HUES64 (cell line): ENCODE data around the gene LDB3.

ENCODE experiments used
- H3K27ac ChIP-seq: 2 replicates; pipeline ENCODE4 v1.7.0; 2013; ENCODE audit warnings: low read depth, low read length, inconsistent platforms
- H3K27me3 ChIP-seq: 2 replicates; pipeline ENCODE4 v1.6.1; 2013; ENCODE audit warnings: mild to moderate bottlenecking, low read length; ENCODE audit not compliant: insufficient read depth
- H3K36me3 ChIP-seq: 2 replicates; pipeline ENCODE4 v1.6.1; 2013; ENCODE audit warnings: mild to moderate bottlenecking, low read length; ENCODE audit not compliant: insufficient read depth
- H3K4me1 ChIP-seq: 2 replicates; pipeline ENCODE4 v1.6.1; 2013; ENCODE audit warnings: mild to moderate bottlenecking, low read length, moderate library complexity; ENCODE audit not compliant: insufficient read depth
- H3K4me3 ChIP-seq: 2 replicates; pipeline ENCODE4 v1.5.1; 2013; ENCODE audit warnings: mild to moderate bottlenecking, low read length, moderate library complexity
- H3K9ac ChIP-seq: 2 replicates; pipeline ENCODE4 v1.6.1; 2013; ENCODE audit warnings: mild to moderate bottlenecking, low read depth, low read length
- H3K9me3 ChIP-seq: 2 replicates; pipeline ENCODE4 v1.6.1; 2013; ENCODE audit warnings: low read depth, low read length; ENCODE audit not compliant: insufficient read depth
- WGBS: fragments of 150-250, 120-280 bp; methylation state at CpG from one replicate; pipeline ENCODE4 v1.1.7; 2013; ENCODE audit warnings: missing lambda C conversion rate; 5-methylcytosine and 5-hydroxymethylcytosine counted together

Gene LDB3

DNA sequence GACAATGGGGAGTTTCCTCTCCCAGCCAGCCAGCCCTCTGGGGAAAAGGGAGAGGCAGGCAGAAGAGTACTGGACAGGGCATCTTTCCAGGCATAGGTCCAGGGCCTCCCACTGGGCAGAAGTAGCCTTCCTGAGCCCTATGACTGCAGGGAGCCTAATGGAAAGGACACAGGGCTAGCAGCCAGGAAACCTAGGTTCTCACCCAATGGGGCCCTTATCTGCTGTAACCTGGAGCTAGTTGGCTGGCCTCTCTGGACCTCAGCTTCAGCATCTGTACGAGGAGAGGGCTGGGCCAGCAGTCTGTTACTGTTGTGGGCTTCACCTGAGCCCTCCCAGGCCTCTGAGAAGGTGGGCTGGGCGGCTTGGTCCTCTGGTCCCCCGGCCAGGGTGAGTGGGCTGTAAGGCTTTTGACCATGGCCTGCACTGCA lies 22.4 kb downstream of the LDB3 start:
- Histone ChIP-seq H3K36me3 (no peaks in the 10 kb centered on the region), H3K4me3 (no peak overlapping the region), H3K27ac (no peak overlapping the region), H3K9ac (no peak overlapping the region), H3K9me3 (no peaks in the 10 kb centered on the region), H3K27me3 (no peaks in the 10 kb centered on the region), H3K4me1 (peaks cover 14% of the 10 kb centered on the region)
- 97% methylated on average over 3 of the region's 3 CpGs for WGBS

DNA sequence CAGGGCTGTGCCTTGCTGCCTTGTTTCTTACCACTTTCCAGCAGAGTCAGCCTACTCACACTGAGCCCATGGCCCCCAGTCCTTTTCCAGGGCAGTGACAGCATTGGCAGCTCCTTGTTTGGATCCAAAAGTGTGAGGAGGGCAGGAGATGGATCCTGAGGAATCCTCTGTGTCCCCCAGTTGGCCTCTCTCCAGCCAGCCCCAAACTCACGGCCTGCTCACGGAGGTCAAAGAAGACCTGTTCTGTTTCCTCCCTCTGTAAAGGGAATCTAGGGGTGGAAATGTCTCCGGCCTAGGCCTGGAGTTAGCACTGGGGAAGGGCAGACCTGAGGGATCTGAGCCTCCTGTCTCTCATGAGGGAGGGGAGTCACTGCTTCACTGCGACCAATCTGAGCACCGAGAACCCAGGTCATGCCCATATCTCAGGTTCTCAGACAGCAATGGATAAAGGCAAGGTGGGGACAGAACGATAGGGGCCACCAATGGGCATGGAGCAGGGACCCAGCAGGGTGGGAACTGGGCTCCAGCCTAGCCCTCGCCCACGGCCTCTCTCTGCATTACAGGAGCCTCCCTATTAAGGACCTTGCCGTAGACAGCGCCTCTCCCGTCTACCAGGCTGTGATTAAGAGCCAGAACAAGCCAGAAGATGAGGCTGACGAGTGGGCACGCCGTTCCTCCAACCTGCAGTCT lies 23.2 kb downstream of the LDB3 start:
- WGBS = 93% methylated on average over 14 of the region's 14 CpGs
- H3K9me3 ChIP-seq = no peaks in the 10 kb centered on the region

DNA sequence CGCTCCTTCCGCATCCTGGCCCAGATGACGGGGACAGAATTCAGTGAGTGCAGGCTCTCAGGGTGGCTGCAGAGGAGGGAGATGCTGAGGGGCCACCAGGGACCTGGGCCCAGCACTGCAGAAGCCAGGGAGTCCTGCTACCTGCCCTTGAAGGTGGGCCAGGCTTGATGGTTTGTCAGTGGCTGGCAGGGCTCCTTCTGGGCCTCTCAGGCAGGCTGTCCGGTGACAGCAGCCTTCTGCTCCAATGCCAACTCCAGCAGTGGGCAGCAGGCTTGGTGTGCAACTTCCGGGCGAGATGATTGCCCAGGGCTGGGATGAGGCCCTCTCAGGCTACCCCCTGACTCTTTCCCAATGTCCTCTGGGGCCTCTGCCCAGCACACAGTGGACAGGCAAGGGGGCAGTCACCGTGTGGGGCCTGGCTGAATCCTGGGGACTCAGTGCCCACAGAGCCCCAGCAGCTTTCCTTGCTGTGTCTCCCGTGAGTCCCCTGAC lies 23.8 kb downstream of the LDB3 start:
- WGBS = 94% methylated on average over 8 of the region's 8 CpGs

More for the DNA sequence above, 23.2 kb downstream of the LDB3 start:
- no peak overlapping the region for H3K27ac ChIP-seq
- H3K4me3 ChIP-seq = no peak overlapping the region
- H3K27me3 ChIP-seq = no peaks in the 10 kb centered on the region
- no peaks in the 10 kb centered on the region for H3K36me3 ChIP-seq
- H3K9ac ChIP-seq = no peak overlapping the region
- peaks cover 17% of the 10 kb centered on the region for H3K4me1 ChIP-seq

DNA sequence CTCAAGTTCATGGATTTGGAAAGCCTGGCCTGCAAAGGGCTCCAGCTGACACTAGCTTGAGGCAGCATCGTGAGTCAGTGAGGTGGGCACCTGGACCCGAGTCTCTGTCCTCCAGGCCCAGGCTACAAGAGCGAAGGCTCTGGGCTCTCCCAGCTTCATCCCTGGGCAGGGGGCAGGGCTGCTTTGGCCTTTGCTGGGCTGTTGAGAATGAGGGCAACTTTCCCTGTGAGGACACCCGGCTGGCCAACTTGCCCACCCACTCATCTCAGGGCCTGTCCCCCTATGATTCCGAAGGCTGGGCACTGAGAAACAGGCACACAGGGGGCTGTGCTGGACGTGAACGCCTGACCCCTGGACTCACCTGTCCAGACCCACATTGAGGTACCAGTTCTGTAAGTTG lies 24.4 kb downstream of the LDB3 start:
- 95% methylated on average over 7 of the region's 7 CpGs for WGBS
- no peaks in the 10 kb centered on the region for H3K9me3 ChIP-seq

More for the DNA sequence above, 23.8 kb downstream of the LDB3 start:
- no peaks in the 10 kb centered on the region for H3K9me3 ChIP-seq
- H3K27me3 ChIP-seq = no peaks in the 10 kb centered on the region
- peaks cover 19% of the 10 kb centered on the region for H3K4me1 ChIP-seq
- H3K27ac ChIP-seq = no peak overlapping the region
- no peak overlapping the region for H3K9ac ChIP-seq
- H3K4me3 ChIP-seq = no peak overlapping the region
- H3K36me3 ChIP-seq = no peaks in the 10 kb centered on the region

DNA sequence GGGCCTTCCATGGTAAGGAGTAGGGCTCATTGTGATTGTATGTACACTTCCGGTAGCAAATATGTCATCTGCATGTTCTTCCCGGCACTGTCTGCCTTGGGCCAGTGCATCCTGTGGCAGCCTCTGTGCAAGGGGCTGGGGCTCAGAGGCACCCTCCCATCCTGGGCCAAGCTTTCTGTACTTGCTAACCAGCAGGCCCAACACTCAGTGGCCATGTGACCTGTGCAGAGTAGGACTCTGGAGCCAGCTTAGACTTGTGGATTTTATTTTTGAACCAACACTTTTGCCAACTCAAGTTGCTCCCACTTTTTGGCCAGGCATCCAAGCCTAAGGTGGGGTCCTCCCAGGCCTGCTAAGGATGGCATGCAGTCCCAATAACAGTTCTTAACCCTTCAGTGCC lies 25.0 kb downstream of the LDB3 start:
- 95% methylated on average over 2 of the region's 2 CpGs for WGBS
- peaks cover 19% of the 10 kb centered on the region for H3K4me1 ChIP-seq
- H3K4me3 ChIP-seq = no peak overlapping the region
- H3K9ac ChIP-seq = no peak overlapping the region
- H3K27ac ChIP-seq = no peak overlapping the region
- H3K27me3 ChIP-seq = no peaks in the 10 kb centered on the region
- no peaks in the 10 kb centered on the region for H3K36me3 ChIP-seq
- H3K9me3 ChIP-seq = no peaks in the 10 kb centered on the region

More for the DNA sequence above, 24.4 kb downstream of the LDB3 start:
- H3K27me3 ChIP-seq = no peaks in the 10 kb centered on the region
- peaks cover 19% of the 10 kb centered on the region for H3K4me1 ChIP-seq
- H3K4me3 ChIP-seq = no peak overlapping the region
- H3K36me3 ChIP-seq = no peaks in the 10 kb centered on the region
- H3K9ac ChIP-seq = no peak overlapping the region
- H3K27ac ChIP-seq = no peak overlapping the region

DNA sequence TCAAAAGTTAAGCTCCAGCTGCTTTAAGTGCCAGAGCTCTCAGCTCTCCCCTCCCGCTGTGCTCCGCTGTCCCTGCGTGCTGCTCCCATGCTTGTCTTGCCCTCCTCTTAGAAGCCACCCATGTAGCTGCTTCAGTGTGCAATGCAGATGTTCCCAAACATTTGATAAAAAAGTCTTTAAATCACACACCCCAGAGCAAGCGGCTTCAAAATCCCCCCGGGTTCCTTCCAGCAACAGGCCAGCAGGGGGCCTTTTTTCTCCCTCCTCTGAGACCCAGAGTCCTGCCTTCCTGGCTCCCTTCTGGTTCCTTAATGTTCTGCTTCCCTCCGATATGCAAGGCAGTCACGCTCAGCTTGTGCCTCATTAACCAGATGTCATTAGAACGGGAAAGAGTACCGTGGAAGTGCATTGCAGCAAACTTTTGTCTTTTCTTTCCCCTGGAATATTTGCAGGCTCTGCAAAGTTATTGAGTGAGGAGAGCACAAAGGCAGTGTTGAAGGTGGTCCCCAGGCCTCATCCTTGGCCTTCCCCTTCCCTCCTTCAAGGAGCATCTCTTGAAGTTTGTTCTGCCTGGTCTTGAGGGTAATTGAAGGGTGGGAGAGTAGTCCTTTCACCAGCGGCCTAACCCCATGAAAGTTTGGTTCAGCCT lies 25.5 kb downstream of the LDB3 start:
- Histone ChIP-seq H3K9me3 (no peaks in the 10 kb centered on the region), H3K36me3 (no peaks in the 10 kb centered on the region), H3K4me3 (no peak overlapping the region), H3K4me1 (peaks cover 16% of the 10 kb centered on the region), H3K27ac (no peak overlapping the region), H3K9ac (no peak overlapping the region), H3K27me3 (no peaks in the 10 kb centered on the region)
- WGBS = 13% methylated on average over 10 of the region's 10 CpGs

DNA sequence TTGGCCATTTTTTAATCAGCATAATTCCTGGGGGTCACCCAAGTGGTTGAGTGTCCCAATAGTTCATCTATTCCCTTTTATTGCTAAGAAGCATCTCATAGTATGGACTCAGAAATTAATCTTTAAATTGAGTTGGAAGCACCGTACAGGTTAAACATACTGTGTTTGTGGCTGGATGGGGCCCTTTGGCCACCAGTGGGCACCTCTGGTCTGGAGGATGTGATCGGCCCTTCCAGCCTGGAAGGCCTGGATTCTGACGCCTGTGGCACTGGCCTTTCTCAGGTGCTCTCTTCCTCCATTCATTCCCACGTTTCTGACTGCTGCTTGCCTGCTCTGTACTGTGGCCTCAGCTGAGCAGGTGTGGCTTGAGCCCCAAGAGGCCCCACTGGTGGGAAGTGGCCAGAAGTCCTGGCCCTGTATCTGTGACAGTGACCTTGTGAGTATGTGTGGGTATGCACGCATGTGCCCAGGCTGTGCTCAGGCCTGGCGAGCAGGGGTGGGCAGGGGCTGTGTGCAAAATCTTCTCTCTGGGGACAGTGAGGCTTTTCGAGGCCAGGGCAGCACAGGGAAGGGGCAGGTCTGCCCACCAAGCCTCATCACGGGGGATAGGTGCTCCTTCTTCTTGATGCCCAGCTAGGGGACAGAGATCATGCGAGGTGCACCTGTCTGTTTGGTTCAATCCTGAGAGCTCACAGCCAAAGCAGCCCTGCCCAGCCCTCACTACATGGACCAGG lies 30.1 kb downstream of the LDB3 start:
- no peak overlapping the region for H3K27ac ChIP-seq
- H3K36me3 ChIP-seq = no peaks in the 10 kb centered on the region
- H3K4me1 ChIP-seq = peaks cover 14% of the 10 kb centered on the region
- no peak overlapping the region for H3K4me3 ChIP-seq
- H3K9ac ChIP-seq = no peak overlapping the region
- H3K27me3 ChIP-seq = no peaks in the 10 kb centered on the region
- no peaks in the 10 kb centered on the region for H3K9me3 ChIP-seq
- WGBS = 89% methylated on average over 9 of the region's 9 CpGs

DNA sequence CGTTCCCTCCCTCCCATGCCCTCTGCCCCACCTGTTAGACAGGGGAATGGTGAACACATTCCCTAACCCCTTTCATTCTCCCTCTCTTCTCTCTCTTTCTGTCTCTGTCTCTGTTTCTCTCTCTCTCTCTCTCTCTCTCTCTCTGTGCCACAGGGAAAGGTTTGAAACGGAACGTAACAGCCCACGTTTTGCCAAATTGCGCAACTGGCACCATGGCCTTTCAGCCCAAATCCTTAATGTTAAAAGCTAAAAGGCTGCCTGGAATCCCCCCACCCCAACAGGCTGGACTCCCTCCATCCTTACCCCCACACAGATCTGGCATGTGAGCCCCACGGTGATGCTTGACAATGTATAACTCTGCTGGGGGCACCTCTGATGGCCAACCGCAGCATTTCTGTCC lies 30.8 kb downstream of the LDB3 start:
- Histone ChIP-seq H3K4me3 (no peak overlapping the region), H3K27me3 (no peaks in the 10 kb centered on the region), H3K36me3 (no peaks in the 10 kb centered on the region), H3K9ac (no peak overlapping the region), H3K27ac (no peak overlapping the region), H3K9me3 (no peaks in the 10 kb centered on the region), H3K4me1 (peaks cover 6% of the 10 kb centered on the region)
- WGBS = 97% methylated on average over 7 of the region's 7 CpGs

DNA sequence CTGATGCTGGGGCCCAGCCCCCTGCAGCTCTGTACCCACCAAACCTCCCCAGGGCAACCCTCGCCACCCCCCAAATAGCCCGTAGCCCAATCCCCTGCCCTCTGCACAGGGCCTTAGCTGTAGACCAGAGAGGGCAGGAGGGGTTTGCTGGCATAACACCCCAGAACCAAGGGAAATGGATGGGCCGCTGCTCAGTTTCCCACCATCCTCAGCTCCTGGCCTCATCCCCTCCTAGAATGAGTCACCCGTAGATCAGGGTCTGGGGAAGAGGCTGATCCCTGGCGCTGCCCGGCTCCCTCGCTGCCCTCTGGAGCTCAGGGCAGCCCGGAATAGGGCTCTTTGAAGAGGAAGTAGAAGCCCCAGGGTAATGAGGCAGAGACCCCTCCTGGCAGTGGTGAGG lies 31.2 kb downstream of the LDB3 start:
- H3K27me3 ChIP-seq = no peaks in the 10 kb centered on the region
- H3K4me3 ChIP-seq = no peak overlapping the region
- H3K27ac ChIP-seq = no peak overlapping the region
- no peaks in the 10 kb centered on the region for H3K36me3 ChIP-seq
- peaks cover 5% of the 10 kb centered on the region; the same call in 1 of the 2 replicates for H3K4me1 ChIP-seq
- no peaks in the 10 kb centered on the region for H3K9me3 ChIP-seq
- no peak overlapping the region for H3K9ac ChIP-seq
- WGBS = 94% methylated on average over 8 of the region's 8 CpGs

DNA sequence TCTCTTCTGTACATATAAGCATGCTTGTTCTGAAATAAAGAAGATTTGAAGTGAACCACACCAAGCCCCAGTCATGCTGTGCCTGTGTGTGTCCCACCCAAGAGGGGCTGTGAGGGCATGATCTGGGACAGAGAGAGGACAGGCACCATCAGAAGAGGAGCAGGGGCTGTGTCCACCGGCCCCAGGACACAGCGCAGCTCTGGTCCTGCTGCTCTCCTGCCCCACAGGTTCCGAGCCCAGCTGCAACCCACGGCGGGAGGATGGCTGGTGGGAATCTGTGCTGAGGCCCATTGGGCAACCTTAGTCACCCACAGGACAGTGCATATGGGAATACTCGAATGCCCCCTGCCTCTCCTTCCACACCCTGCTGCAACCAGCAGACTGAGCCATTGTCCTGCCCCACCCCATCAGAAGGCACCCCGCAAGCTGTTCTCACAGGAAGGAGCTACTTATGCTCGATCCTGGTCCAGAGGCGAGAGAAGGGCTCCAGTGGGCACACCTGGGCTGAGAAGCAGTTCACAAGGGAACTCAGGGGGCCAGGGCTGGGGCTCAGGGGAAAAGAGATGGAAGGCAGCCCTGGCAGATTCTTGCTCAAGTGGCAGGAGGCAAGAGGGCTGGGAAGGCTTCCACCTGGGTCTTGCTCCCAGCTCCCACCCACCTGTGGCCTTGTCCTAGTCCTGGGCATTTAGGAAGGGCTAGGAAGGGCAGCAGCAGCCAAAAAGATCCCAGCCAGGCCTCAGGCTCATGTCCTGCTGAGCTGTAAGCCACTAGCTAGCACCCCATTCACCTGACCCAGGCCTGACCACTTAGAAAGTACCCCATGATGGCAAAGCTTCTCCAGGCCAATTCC lies 31.9 kb downstream of the LDB3 start:
- Histone ChIP-seq H3K4me3 (no peak overlapping the region), H3K4me1 (peaks cover 5% of the 10 kb centered on the region; the same call in 1 of the 2 replicates), H3K9ac (no peak overlapping the region), H3K9me3 (no peaks in the 10 kb centered on the region), H3K36me3 (no peaks in the 10 kb centered on the region), H3K27ac (no peak overlapping the region), H3K27me3 (no peaks in the 10 kb centered on the region)
- 90% methylated on average over 9 of the region's 9 CpGs for WGBS
